ENCODE measurements around the gene CHAC1.
"Not testable (repeated sequence)": the region's sequence is repeated elsewhere in the genome, so short reads cannot be mapped to it uniquely, and the experiment has no call there.

Gene CHAC1

GRCh38 chr15:40940296-40940801 is 12.9 kb upstream of the CHAC1 start:
- DNase-seq: no peak

GRCh38 chr15:40941068-40941527 is 12.2 kb upstream of the CHAC1 start:
- DNase-seq: no peak

- DNase-seq: no peak
These were observed 11.5 kb upstream of the CHAC1 start for GRCh38 chr15:40941528-40942336.

GRCh38 chr15:40942337-40942854 is 10.9 kb upstream of the CHAC1 start:
- DNase-seq: no peak

GRCh38 chr15:40942878-40943277 is 10.4 kb upstream of the CHAC1 start:
- DNase-seq: no peak

GRCh38 chr15:40943764-40944365 is 9.4 kb upstream of the CHAC1 start:
- no peak for DNase-seq

- DNase-seq: no peak
These were observed 8.6 kb upstream of the CHAC1 start for GRCh38 chr15:40944510-40945296.

- no peak for DNase-seq
These were observed 4.4 kb upstream of the CHAC1 start for GRCh38 chr15:40948706-40949473.

GRCh38 chr15:40949756-40950207 is 3.5 kb upstream of the CHAC1 start:
- DNase-seq: no peak

- DNase-seq: no peak
These were observed 1.5 kb upstream of the CHAC1 start for GRCh38 chr15:40951764-40952163.

GRCh38 chr15:40952301-40952900 is 870 bp upstream of the CHAC1 start:
- DNase-seq: no peak

GRCh38 chr15:40953713-40954074 is 423 bp downstream of the CHAC1 start:
- DNase-seq: no peak

- not testable (repeated sequence) for DNase-seq
These were observed 1.0 kb downstream of the CHAC1 start for GRCh38 chr15:40954158-40954848.

- DNase-seq: no peak
These were observed 2.1 kb downstream of the CHAC1 start for GRCh38 chr15:40955141-40955903.

- no peak for DNase-seq
These were observed 2.8 kb downstream of the CHAC1 start for GRCh38 chr15:40955930-40956540.

- DNase-seq: no peak
These were observed 3.3 kb downstream of the CHAC1 start for GRCh38 chr15:40956541-40956982.

GRCh38 chr15:40957041-40957555 is 3.8 kb downstream of the CHAC1 start:
- DNase-seq: no peak

GRCh38 chr15:40957581-40958051 is 4.3 kb downstream of the CHAC1 start:
- DNase-seq: peak; percentile 66

GRCh38 chr15:40958146-40958545 is 4.9 kb downstream of the CHAC1 start:
- DNase-seq: no peak

GRCh38 chr15:40958723-40959122 is 5.5 kb downstream of the CHAC1 start:
- DNase-seq: no peak
